ENCODE measurements around the gene MEDAG.
"Not testable (repeated sequence)": the region's sequence is repeated elsewhere in the genome, so short reads cannot be mapped to it uniquely, and the experiment has no call there.

MEDAG gene

GRCh38 chr13:30907121-30907861 is 1.2 kb downstream of the MEDAG start:
- DNase-seq = peak in 3 of 56 donors; percentile 1 to 43 (median 9)

GRCh38 chr13:30908416-30908980 is 2.4 kb downstream of the MEDAG start:
- no peak for DNase-seq

GRCh38 chr13:30910676-30911075 is 4.6 kb downstream of the MEDAG start:
- DNase-seq = no peak

- peak in 5 of 56 donors; percentile 10 to 31 (median 18) for DNase-seq
These were observed 9.8 kb downstream of the MEDAG start for GRCh38 chr13:30915691-30916541.

- no peak for DNase-seq
These were observed 10.9 kb downstream of the MEDAG start for GRCh38 chr13:30916991-30917390.

GRCh38 chr13:30918662-30919405 is 12.8 kb downstream of the MEDAG start:
- no peak for DNase-seq

GRCh38 chr13:30920162-30920909 is 14.3 kb downstream of the MEDAG start:
- no peak for DNase-seq

GRCh38 chr13:30923418-30923817 is 17.3 kb downstream of the MEDAG start:
- no peak for DNase-seq

- no peak for DNase-seq
These were observed 18.6 kb downstream of the MEDAG start for GRCh38 chr13:30924721-30925120.

GRCh38 chr13:30925429-30925828 is 19.4 kb downstream of the MEDAG start:
- no peak for DNase-seq

- no peak for DNase-seq
These were observed 20.7 kb downstream of the MEDAG start for GRCh38 chr13:30926781-30927180.

- not testable (repeated sequence) for DNase-seq
These were observed 21.1 kb downstream of the MEDAG start for GRCh38 chr13:30927188-30927587.

- DNase-seq = no peak
These were observed 21.5 kb downstream of the MEDAG start for GRCh38 chr13:30927595-30927994.

GRCh38 chr13:30928978-30929377 is 22.9 kb downstream of the MEDAG start:
- DNase-seq = no peak

GRCh38 chr13:30932481-30933353 is 26.6 kb downstream of the MEDAG start, which contains the start of gene TEX26:
Gene TEX26, plus strand, starts transcription at chr13:30932656. Its CDS starts 60 bp downstream, at chr13:30932716.
- DNase-seq = peak in 25 of 56 donors; percentile 7 to 61 (median 20)

- peak in 1 of 56 donors; percentile 42 for DNase-seq
These were observed 27.2 kb downstream of the MEDAG start for GRCh38 chr13:30933354-30933670.

- no peak for DNase-seq
These were observed 28.3 kb downstream of the MEDAG start for GRCh38 chr13:30934381-30934780.

- no peak for DNase-seq
These were observed 28.7 kb downstream of the MEDAG start for GRCh38 chr13:30934803-30935202.

GRCh38 chr13:30936971-30937370 is 30.9 kb downstream of the MEDAG start:
- no peak for DNase-seq

GRCh38 chr13:30943881-30944280 is 37.8 kb downstream of the MEDAG start:
- DNase-seq = no peak

Measured in nucleus accumbens (tissue), 56 donors.